Gastroesophageal sphincter (tissue), 4 donors: ENCODE measurements around the gene MACROH2A2. TPM values are rescaled to one million over a fixed set of nuclear protein-coding genes. Genes with fewer than 3 reads are reported as not detected.

ENCODE experiments used
- ATAC-seq: fragments of 150-250 bp; one replicate; pipeline ENCODE4 v1.9.1; 2016; ENCODE audit warnings: mild to moderate bottlenecking, moderate library complexity
- H3K27ac ChIP-seq, 4 donors: fragments of 200-600 bp; sonication (generic) in 3 of 4; 1 replicate in 3 of 4; 2 replicates in 1 of 4; pipeline ENCODE4 v1.5.1; 2016 to 2019
- H3K27me3 ChIP-seq: fragments of 200-600 bp; sonication (generic); one replicate; pipeline ENCODE4 v1.5.1; 2019
- H3K36me3 ChIP-seq, 2 donors: fragments of 200-600 bp; sonication (generic); one replicate each; pipeline ENCODE4 v1.5.1; 2019; ENCODE audit warnings: control low read depth in 1 of 2
- H3K4me1 ChIP-seq, 3 donors: fragments of 200-600 bp; sonication (generic); 1 replicate in 2 of 3; 2 replicates in 1 of 3; pipeline ENCODE4 v1.5.1; 2016 to 2019; ENCODE audit warnings: control low read depth in 2 of 3
- H3K4me3 ChIP-seq, 2 donors: fragments of 200-600 bp; sonication (generic); one replicate each; pipeline ENCODE4 v1.5.1; 2019; ENCODE audit warnings: mild to moderate bottlenecking in 1 of 2, moderate library complexity in 1 of 2
- H3K9me3 ChIP-seq, 3 donors: fragments of 200-600 bp; sonication (generic); one replicate each; pipeline ENCODE4 v1.5.1; 2017 to 2019; ENCODE audit warnings: control low read depth in 2 of 3
- EP300 ChIP-seq: sonication (generic); formaldehyde crosslinking; IDR thresholded peaks from one replicate; pipeline ENCODE4 v1.6.1; 2017; ENCODE audit warnings: antibody characterized with exemption, mild to moderate bottlenecking
- POLR2A ChIP-seq, 2 donors: fragments of 450-650 bp; IDR thresholded peaks; one replicate each; pipeline ENCODE4 v1.6.1; 2017; ENCODE audit warnings: antibody characterized with exemption in 2 of 2, mild to moderate bottlenecking in 2 of 2, moderate library complexity in 1 of 2
- POLR2AphosphoS5 ChIP-seq: sonication (generic); formaldehyde crosslinking; IDR thresholded peaks from one replicate; pipeline ENCODE4 v1.6.1; 2017; ENCODE audit warnings: antibody characterized with exemption
- WGBS, 2 donors: methylation state at CpG; one replicate each; pipeline ENCODE4 v1.1.5; 2018; ENCODE audit warnings: low coverage in 1 of 2; 5-methylcytosine and 5-hydroxymethylcytosine counted together
- total RNA-seq, 4 donors: library from RNA; depleted of rRNA; stranded (reverse); fragments of >200 nt; gene quantifications; one replicate each; pipeline ENCODE4 v1.1.0, GENCODE V29; 2016
- TF ChIP-seq, protein P1 (sequence below), 4 experiments: fragments of 200-600 bp in 2 of 4; fragments of 450-650 bp in 2 of 4; sonication (generic) in 1 of 4; IDR thresholded peaks; one replicate each; pipeline ENCODE4 v1.5.1; 2017 to 2019; ENCODE audit warnings: antibody characterized with exemption in 4 of 4, mild to moderate bottlenecking in 2 of 4, moderate library complexity in 2 of 4

MACROH2A2 gene
- total RNA-seq, 4 donors from 2014 or later: 8.2 to 22.9 (median 13.7) TPM

DNA sequence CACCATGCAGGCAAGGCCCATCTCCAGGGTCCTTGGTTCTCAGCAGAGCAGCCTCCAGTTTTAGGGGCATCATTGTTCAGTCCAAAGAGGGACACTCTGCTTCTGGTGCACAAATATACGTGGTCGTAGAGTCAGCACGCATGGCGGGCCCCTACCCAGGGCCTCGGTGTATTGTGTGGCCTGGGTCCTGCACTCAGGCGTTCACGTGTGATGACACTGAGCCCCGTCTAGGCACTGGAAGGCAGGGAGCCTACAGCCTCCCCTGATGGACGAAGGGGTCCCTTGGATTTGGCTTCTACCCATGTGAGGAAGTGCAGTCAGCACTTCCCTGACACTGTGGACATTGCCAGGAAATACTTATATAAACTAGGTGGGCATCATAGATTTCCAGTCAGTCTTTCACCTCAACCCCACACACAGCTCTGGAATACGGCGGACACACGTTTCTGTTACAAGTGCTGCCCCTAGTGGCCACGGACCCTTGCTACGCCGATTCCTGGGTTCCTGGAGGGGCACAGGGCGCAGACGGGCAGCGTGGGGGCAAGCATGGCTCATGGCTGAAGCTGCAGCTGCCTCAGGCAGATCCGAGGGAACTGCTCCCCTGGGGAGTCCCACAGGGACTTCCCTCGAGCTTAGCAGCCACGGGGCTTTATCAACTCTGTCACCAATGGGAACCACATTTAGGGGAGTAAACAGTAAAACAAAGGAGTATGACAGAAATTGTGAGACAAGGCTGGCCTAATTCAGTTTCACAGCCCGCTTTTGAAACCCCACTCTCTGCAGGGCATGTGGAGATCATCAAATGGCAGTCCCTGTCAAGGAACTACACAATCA lies 54.5 kb downstream of the MACROH2A2 start:
- Histone ChIP-seq H3K27me3 (no peaks in the 10 kb centered on the region), H3K4me1 (no peaks in the 10 kb centered on the region), H3K36me3 (peaks cover 0 to 50% of the 10 kb centered on the region in 2 donors), H3K4me3 (no peak overlapping the region), H3K9me3 (no peaks in the 10 kb centered on the region), H3K27ac (no peak overlapping the region)
- no peak for ATAC-seq
- 40 to 69% methylated on average over 2 to 13 of the region's 22 CpGs for WGBS, 2 donors
- TF ChIP-seq POLR2A (IDR thresholded peaks at IDR 0.05) (no peak), POLR2AphosphoS5 (no peak), EP300 (no peak)
- TF ChIP-seq, protein P1, sequence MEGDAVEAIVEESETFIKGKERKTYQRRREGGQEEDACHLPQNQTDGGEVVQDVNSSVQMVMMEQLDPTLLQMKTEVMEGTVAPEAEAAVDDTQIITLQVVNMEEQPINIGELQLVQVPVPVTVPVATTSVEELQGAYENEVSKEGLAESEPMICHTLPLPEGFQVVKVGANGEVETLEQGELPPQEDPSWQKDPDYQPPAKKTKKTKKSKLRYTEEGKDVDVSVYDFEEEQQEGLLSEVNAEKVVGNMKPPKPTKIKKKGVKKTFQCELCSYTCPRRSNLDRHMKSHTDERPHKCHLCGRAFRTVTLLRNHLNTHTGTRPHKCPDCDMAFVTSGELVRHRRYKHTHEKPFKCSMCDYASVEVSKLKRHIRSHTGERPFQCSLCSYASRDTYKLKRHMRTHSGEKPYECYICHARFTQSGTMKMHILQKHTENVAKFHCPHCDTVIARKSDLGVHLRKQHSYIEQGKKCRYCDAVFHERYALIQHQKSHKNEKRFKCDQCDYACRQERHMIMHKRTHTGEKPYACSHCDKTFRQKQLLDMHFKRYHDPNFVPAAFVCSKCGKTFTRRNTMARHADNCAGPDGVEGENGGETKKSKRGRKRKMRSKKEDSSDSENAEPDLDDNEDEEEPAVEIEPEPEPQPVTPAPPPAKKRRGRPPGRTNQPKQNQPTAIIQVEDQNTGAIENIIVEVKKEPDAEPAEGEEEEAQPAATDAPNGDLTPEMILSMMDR (IDR thresholded peaks at IDR 0.05): peak in 1 of 4 experiments; percentile 37

GRCh38 chr10:70109064-70109729 lies 56.6 kb downstream of the MACROH2A2 start:
- no peak for ATAC-seq
- H3K36me3 ChIP-seq: peaks cover 0 to 63% of the 10 kb centered on the region in 2 donors
- TF ChIP-seq POLR2A (IDR thresholded peaks at IDR 0.05) (no peak), EP300 (no peak), POLR2AphosphoS5 (no peak)
- TF ChIP-seq, protein P1 (IDR thresholded peaks at IDR 0.05): no peak
- no peaks in the 10 kb centered on the region for H3K9me3 ChIP-seq
- WGBS, 2 donors: 60 to 95% methylated on average over 1 to 4 of the region's 18 CpGs
- H3K4me1 ChIP-seq: no peaks in the 10 kb centered on the region
- no peak overlapping the region for H3K4me3 ChIP-seq
- no peak overlapping the region for H3K27ac ChIP-seq
- no peaks in the 10 kb centered on the region for H3K27me3 ChIP-seq

GRCh38 chr10:70111496-70111895 lies 58.9 kb downstream of the MACROH2A2 start:
- 91% methylated on average over 6 to 16 of the region's 22 CpGs for WGBS, 2 donors
- H3K4me3 ChIP-seq: no peak overlapping the region
- no peak overlapping the region for H3K27ac ChIP-seq
- TF ChIP-seq POLR2AphosphoS5: no peak
- TF ChIP-seq, protein P1 (IDR thresholded peaks at IDR 0.05): no peak
- TF ChIP-seq EP300: no peak
- no peak for TF ChIP-seq POLR2A (IDR thresholded peaks at IDR 0.05)
- no peaks in the 10 kb centered on the region for H3K9me3 ChIP-seq
- H3K36me3 ChIP-seq: peaks cover 0 to 72% of the 10 kb centered on the region in 2 donors
- no peak for ATAC-seq
- H3K4me1 ChIP-seq: peaks cover 0 to 7% (median 0%) of the 10 kb centered on the region in 3 donors
- H3K27me3 ChIP-seq: no peaks in the 10 kb centered on the region

DNA sequence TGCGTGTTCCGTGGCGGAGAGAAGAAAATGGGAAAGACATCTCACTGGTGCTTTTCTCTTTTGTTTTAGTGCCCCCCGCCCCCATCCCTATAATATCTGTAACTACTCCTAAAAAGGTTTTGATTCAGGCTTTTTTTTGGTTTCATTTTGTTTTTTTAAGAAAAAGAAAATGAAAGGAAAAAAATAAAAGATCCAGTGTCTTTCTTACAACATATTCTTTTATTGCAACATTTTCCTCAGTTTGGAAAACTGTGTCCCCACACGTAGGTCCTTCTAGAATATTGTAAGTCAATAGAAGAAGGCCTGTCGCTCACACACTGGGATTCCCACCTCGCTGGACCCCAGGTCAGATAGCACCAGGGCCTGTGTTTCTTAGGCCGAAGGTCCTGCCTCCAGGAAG lies 59.4 kb downstream of the MACROH2A2 start:
- Histone ChIP-seq H3K36me3 (peaks cover 0 to 78% of the 10 kb centered on the region in 2 donors), H3K27me3 (no peaks in the 10 kb centered on the region), H3K9me3 (no peaks in the 10 kb centered on the region), H3K4me1 (peaks cover 0 to 8% (median 0%) of the 10 kb centered on the region in 3 donors), H3K27ac (no peak overlapping the region), H3K4me3 (no peak overlapping the region)
- ATAC-seq: no peak
- 79 to 86% methylated on average over 2 to 6 of the region's 8 CpGs for WGBS, 2 donors
- TF ChIP-seq, protein P1 (IDR thresholded peaks at IDR 0.05): no peak
- no peak for TF ChIP-seq POLR2A (IDR thresholded peaks at IDR 0.05)
- TF ChIP-seq EP300: no peak
- TF ChIP-seq POLR2AphosphoS5: no peak
